D721Med (cell line): Measurements from ENCODE around the gene PPP1R9A.

Source experiments
- DNase-seq: peaks from one replicate; pipeline ENCODE4 v3.0.0; 2011; ENCODE audit warnings: low spot score; ENCODE audit not compliant: insufficient read length
- FAIRE-seq: peaks from 2 replicates; lab custom pipeline; 2011; peaks lifted over from hg19 to GRCh38; lab: Jason Lieb, UNC
- TF ChIP-seq, protein P1 (sequence below): IDR thresholded peaks from 2 replicates; pipeline ENCODE4 v1.5.1; 2012; ENCODE audit warnings: mild to moderate bottlenecking, control low read depth; ENCODE audit not compliant: insufficient read depth; ENCODE audit errors: missing control alignments

The PPP1R9A gene

GRCh38 chr7:95027234-95027872 lies 120.0 kb downstream of the PPP1R9A start:
- TF ChIP-seq, protein P1, sequence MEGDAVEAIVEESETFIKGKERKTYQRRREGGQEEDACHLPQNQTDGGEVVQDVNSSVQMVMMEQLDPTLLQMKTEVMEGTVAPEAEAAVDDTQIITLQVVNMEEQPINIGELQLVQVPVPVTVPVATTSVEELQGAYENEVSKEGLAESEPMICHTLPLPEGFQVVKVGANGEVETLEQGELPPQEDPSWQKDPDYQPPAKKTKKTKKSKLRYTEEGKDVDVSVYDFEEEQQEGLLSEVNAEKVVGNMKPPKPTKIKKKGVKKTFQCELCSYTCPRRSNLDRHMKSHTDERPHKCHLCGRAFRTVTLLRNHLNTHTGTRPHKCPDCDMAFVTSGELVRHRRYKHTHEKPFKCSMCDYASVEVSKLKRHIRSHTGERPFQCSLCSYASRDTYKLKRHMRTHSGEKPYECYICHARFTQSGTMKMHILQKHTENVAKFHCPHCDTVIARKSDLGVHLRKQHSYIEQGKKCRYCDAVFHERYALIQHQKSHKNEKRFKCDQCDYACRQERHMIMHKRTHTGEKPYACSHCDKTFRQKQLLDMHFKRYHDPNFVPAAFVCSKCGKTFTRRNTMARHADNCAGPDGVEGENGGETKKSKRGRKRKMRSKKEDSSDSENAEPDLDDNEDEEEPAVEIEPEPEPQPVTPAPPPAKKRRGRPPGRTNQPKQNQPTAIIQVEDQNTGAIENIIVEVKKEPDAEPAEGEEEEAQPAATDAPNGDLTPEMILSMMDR: no peak
- FAIRE-seq (no peak), DNase-seq (no peak)

- DNase-seq (no peak), FAIRE-seq (no peak)
- TF ChIP-seq, protein P1: no peak
These were observed 121.3 kb downstream of the PPP1R9A start for GRCh38 chr7:95028683-95029082.

DNA sequence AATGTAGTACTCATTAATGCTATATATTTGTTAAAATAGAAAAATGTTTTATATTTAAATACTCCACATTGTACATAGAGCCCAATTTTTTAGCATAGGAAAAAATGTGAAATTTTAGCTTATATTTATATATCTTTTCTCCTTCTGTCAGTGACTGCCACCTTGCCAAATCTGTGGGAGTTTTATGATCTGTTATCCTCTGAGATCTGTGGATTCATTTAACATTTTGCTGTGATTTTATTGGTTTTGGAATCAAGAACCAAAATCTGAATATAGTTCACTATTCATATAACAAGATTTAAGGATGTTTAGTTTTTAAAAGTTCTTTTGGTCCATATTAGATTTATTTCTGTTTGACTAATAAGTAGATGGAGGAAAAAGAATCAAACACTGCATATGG lies 127.9 kb downstream of the PPP1R9A start:
- DNase-seq (no peak), FAIRE-seq (no peak)
- TF ChIP-seq, protein P1: no peak

DNA sequence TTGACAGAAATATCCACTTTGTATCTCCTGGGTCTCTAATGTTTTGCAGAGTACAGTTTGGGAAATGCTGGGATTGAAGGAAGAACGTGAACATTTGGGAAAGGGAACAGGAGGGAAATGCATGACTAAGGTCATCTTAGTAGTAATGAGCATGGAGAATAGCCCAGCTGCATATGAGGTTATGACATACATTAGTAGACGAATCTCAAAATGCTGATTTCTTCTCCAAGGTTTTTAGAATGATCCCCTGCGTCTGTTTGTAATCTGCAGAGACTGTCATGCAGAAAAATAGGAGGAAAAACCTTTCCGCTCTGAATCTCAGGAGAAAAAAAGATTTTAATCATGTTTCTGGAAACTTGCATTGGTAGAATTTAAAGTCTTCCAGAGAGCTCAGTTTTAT lies 133.6 kb downstream of the PPP1R9A start:
- DNase-seq (no peak), FAIRE-seq (no peak)
- TF ChIP-seq, protein P1: no peak

GRCh38 chr7:95045236-95045923 lies 138.0 kb downstream of the PPP1R9A start:
- TF ChIP-seq, protein P1: peak; percentile 63
- FAIRE-seq: no peak
- no peak for DNase-seq

- no peak for FAIRE-seq
These were observed 139.3 kb downstream of the PPP1R9A start for GRCh38 chr7:95046494-95047240.

More at GRCh38 chr7:95046494-95047240, 139.3 kb downstream of the PPP1R9A start:
- TF ChIP-seq, protein P1: no peak
- DNase-seq: no peak
